ENCODE data around the gene KLHL1.
"Not testable (repeated sequence)": the region's sequence is repeated elsewhere in the genome, so short reads cannot be mapped to it uniquely, and the experiment has no call there.

KLHL1 gene, protein sequence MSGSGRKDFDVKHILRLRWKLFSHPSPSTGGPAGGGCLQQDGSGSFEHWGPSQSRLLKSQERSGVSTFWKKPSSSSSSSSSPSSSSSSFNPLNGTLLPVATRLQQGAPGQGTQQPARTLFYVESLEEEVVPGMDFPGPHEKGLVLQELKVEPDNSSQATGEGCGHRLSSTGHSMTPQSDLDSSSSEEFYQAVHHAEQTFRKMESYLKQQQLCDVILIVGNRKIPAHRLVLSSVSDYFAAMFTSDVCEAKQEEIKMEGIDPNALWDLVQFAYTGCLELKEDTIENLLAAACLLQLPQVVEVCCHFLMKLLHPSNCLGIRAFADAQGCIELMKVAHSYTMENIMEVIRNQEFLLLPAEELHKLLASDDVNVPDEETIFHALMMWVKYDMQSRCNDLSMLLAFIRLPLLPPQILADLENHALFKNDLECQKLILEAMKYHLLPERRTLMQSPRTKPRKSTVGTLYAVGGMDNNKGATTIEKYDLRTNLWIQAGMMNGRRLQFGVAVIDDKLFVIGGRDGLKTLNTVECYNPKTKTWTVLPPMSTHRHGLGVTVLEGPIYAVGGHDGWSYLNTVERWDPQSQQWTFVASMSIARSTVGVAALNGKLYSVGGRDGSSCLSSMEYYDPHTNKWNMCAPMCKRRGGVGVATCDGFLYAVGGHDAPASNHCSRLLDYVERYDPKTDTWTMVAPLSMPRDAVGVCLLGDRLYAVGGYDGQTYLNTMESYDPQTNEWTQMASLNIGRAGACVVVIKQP

DNA sequence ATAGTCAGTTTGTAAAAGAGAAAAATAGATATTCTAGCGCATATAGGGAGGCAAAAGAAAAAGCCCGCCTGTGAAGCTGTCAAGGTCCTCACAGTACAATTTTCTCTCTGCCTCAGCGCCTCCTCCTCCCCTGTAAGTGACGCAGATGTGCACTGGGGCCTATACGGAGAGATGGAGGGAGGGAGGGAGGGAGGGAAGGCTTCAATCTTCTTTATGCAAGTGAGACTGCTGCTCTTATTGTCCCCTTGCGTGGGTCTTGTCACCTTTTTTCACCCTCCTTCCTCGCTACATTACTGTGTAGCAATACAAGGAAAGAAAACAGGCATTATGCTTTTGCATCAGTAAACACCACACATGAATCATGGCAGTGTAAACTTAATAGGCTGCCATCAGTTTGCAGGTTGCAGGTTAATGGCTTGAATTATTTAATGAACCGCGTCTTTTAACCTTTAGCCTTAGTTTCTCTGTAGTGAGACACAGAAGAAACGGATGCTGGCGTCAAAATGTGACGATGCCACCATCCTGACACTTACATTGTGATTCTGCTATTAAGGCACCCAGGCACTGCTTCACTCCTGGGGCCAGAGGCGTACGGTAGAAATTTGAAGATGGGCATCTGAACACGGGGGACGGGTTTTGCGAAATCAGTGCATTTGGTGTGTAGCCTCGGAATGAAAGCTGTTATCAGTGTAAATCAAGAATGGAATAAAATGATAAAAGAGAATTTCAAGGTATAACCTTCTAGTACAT lies at the start of gene KLHL1:
TSS of gene KLHL1 (minus strand) at position 97 of the 750 bp plus-strand sequence. CDS start 753 bp downstream, outside the sequence.
- DNase-seq: no peak

DNA sequence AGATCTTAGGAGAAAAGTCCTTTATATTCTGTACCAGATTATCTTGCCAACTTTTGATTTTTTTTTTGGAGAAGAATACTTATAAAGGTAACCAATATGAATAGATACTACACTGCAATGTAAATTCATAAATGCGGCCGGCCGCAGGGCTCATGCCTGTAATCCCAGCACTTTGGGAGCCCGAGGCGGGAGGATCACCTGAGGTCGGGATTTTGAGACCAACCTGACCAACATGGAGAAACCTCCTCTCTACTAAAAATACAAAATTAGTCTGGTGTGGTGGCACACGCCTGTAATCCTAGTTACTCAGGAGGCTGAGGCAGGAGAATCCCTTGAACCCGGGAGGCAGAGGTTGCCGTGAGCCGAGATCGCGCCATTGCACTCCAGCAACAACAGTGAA lies 34.4 kb upstream of the KLHL1 start:
- not testable (repeated sequence) for DNase-seq

DNA sequence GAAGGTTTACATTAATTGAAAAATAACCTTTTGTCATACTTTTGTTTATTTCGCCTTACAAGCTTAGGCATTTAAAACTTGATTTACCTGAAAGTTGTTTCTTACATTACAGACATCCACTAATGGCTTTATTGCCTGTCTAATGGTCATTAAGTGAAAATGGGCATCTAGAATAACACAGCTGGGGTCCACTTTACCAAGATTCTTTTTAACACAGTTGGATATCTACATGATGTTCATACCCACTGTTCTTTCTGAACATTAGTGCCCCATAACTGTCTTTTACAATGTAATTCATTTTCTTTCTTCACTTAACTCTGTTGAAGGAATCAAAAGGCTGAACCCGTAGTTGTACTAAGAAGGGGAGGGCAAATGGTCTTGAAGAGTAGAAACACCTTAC lies 19.8 kb upstream of the KLHL1 start:
- DNase-seq: no peak

DNA sequence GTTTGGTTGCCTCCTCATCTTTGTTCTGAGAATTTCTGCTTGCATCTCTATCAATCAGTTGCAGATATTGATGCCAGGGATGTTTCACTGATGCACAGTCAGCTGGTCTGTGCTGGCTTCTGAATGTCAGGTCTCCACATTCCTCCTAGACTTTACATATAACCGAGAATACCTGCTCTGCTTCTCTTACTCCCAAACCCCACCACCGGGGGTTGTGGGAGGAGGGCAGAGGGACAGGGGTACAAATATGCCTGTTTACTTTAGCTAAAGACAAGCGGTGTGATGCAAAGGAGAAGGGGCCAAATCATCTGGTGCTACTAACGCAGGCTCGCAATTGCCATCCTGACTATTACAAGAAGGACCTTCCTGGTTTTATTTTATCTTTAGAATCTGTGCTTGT lies 17.4 kb upstream of the KLHL1 start:
- DNase-seq: no peak

DNA sequence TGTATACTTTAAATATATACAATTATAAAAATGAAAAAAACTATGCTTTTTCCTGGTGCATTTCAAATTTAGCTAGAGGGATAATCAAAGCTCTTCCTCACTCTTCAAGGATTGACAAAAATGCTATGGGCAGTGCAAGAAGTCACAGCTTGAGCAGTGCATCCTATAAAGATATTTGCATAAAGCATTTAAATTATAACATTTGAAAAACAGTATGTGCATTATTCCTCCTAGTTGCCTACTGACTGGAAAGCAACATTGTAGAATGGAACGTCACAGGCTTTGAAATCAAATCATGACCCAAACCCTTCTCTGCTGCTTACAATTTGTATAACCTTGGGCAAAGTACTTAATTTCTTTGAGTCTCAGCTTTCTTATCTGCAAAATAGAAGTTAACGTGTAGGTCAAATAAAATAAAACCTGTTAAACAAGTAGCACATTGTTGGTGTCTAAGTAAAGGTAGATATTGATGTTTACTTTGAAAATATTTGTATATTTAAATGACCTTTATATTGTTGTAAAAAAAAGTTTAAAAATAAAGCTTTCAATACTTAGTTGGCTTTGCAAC lies 9.2 kb upstream of the KLHL1 start:
- no peak for DNase-seq

DNA sequence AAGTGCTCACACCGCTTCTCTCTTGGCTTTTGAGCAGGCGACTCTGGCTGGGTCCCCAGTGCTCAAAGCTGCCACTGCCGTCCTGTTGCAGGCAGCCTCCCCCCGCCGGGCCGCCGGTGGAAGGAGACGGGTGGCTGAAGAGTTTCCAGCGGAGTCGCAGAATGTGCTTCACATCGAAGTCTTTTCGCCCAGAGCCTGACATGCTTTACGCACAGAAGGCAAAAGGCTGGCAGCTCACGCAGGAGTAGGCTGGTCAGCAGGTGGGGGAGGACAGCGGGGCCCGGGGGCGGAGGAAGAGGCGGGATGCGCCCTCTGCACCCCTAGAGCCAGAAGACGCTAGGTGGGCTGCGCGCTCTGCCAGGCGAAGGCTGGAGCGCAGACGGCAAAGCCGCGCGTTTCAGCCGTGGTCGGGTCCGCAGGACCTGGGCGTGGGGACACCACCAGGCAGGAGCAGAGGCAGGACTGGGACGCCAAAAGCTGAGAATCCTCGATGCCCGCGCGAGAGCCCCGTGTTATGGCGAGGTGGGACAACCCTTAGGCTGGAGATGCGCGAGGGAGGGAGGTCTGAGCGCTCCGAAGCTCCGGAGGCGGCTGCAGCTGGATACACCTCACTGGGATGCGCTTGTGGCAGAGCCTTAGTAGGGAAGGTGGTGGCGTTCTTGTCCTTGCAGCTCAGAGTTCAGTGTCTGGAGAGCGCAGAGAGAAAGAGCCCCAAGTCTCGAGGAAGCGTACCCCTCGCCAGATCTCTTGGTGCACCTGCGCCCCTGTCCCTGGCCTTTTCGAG lies 562 bp downstream of the KLHL1 start, which contains the start of gene ATXN8OS:
TSS of gene ATXN8OS (plus strand) at position 329 of the 784 bp plus-strand sequence.
- no peak for DNase-seq

DNA sequence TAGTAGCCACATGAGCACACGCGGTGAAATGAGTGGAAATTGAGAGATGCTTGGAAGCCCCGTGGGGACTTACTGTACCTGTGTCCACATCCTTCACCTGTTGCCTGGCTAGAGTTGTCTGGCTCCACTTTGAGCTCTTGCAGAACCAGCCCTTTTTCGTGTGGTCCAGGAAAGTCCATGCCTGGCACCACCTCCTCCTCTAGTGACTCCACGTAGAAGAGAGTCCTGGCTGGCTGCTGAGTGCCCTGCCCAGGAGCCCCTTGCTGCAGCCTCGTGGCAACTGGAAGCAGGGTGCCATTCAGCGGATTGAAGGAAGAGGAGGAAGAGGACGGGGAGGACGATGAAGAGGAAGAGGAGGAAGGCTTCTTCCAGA lies 1.1 kb downstream of the KLHL1 start:
- DNase-seq: no peak

DNA sequence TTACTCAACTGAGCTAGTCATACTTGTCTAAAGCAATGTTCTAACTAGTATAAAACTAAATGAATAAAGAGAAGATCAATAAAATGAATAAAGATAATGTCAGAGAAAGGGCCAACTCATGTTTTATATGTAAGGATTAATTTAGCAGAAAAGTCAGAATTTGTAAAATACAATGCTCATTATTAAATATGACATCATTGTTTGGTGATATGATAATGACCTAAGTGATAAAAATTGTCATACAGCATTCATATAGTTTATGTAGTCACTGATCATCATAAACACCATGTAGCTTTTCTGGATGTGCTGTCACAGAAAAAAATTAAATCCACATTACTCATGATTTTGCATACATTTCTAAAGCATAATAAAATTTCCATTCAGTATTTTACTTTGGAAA lies 3.8 kb downstream of the KLHL1 start:
- DNase-seq: no peak

DNA sequence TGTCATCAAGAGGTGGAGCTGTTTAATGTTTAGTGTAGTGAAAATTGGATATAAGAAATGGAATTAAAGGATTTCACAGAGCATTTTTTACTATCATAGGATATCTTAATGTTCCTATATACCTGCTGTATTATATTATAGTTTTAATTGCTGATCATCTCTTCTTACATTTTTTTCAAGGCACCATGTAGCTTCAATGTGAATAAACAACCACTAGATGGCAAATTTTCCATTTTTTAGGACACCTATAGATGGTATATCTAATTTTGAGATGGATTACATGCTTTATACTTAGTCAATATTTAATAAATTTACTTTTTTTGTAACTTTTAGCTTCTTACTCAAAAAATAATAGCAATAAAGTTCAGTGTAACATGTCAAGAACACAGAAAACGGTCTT lies 9.6 kb downstream of the KLHL1 start:
- no peak for DNase-seq

DNA sequence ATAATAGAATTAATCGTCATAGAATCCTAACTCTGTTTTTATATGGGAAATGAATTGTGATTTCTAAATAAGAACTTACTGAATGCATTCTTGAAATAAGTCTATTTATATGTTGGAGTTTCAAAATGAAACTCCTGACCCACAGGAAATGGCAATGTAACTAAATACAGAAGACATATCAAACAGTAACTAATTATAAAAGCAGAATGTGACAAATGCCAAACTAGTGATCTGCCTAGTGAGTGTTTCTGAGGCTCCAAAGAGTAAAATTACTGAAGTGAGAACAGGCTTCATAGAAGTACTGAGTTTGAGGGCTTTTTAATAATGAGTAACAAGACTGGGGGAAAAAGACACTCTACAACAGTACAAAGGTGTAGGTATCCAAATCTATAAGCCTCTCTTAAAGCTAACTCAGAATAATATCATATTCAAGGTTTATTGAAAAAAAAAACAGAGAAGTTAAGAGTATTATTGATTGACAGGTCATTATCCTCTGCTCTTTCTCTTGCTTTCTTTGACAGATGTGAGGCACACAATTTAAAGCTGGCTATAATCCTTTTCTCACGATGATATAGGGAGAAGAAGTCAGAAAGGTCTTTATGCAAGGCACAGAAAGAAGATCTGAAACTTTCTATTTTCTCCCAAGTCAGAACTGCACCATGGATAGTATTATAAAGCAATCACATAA lies 18.1 kb downstream of the KLHL1 start:
- DNase-seq: no peak

DNA sequence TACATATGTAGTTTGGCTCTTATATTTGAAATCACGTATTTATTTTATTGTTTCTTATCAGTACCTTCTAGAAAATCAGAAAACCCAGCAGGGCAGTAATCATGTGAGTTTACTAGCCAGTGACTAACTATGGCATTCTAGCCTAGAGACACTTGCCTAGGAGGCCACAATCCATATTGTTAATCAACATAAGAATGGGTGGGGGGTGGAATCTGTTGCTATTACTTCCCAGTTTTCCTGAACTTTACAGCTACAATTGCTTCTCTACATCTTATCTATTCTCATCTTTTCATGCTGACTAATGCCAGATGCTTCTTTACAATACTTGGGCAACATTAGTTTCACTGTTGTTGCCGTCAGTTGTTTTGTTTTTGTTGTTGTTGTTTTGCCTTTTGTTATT lies 19.3 kb downstream of the KLHL1 start:
- no peak for DNase-seq

DNA sequence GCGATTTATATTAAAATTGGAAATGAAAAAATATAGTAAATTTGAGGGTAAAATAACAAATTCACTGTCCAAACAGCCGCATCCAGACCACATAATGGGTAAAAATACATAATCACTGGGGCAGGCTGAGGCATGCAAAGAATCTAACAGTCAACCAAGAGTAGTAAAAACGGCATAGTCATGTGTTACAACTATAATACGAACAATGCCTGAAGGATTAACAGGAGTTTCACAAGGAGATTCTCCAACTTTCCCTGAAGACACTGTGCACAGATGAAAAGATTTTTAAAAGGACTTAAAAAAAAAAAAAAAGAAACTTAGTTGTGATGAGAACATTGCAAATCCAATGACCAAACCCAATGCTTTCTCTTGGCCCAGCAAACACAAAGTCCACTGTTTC lies 21.0 kb downstream of the KLHL1 start:
- DNase-seq: no peak

DNA sequence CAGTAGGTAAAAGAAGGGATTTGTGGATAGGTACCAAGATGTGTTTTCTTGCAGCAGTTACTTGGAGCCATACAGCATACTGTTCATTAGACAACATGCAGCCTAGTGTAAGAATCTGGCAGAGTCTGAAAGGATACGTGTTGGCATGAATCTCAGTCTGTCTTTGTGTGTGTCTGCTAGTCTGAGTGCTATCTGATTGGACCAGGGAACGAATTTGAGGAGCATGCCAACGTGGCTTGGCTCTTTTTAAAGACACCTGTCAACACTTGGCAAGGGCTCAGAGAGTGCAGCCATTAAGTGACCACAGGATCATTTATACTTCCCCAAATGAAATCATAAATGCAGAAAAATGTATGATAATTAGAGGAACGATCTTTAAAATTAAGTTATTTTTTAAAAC lies 28.2 kb downstream of the KLHL1 start:
- DNase-seq: no peak

DNA sequence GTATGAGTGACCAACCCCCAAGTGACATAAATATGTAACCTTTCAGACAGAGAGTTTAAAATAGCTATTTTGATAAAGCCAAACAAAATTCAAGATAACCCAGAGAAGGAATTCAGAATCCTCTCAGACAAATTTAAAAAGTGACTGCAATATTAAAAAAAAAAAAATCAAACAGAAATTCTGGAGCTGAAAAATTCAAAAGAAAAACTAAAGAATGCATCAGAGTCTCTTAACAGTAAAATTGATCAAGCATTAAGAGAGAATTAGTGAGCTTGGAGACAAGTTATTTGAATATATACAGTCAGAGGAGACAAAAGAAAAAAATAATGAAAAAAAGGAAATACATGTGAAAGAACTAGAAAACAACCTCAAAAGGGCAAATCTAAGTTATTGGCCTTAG lies 53.7 kb downstream of the KLHL1 start:
- DNase-seq: no peak

DNA sequence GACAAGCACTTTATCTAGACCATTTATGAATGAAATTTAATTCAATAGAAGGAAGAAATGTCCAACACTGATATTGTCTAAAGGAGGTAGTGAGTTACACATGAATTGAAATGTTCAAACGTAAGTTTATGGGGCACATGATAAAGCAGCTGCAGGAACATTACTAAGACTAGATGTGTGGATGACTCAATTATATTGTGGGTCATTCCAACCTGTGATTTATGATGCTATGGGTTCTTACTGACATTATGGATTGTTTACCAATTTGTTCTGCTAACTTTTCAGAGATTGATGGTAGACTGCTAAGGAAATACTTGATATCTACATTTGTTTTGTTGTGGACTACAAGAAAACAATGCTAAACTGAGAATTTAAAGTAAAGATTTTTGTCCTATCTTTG lies 56.7 kb downstream of the KLHL1 start:
- DNase-seq: no peak

DNA sequence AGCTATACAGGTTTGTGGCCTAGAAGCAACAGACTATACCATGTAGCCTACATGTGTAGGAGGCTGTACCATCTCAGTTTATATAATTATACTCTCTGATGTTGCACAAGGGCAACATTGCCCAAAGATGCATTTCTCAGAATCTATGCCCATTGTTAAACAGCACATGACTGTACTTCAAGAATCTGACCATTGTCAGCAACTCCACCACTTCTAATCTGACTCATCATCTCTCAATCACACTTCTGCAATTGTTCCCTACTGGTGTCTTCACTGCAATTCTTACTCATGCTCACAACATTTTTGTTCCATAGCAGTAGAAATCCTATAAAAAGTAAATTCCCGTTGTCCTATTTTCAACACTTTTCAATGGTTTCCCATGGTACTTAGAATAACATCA lies 64.6 kb downstream of the KLHL1 start:
- DNase-seq: no peak

DNA sequence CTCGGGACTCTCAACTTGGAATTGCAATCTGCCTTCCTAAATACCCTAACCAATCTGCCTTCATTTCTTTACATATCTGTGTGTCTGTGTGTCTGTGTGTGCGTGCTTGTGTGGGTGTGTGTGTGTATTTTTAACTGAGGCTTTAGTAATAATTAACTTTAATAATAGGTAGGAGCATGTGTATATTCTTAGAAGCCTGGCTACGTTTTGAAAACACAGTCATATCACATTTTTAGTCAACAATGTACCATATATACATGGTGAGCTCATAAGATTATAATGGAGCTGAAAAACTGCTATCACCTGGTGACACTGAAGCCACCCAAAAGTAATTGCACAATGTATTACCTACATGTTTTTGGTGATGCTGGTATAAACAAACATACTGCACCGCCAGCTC lies 66.1 kb downstream of the KLHL1 start:
- DNase-seq: no peak

DNA sequence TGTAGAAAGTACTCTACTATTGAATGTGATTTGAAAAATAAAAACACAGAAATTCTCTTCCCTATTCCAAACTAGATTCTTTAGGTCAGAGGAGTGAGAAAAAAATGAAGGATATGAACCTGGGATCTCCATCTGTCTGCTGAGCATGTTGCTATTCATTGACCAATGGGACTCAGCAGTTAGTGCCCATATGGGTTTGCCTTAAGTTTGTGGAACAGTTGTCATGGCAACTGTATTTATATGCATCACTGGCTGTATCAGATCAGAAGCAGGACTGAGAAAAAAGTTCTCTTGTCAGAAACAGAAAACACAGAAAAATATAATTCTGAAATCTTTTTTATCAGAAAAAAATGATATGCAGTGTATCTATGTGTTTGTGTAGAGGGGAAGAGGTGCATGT lies 74.0 kb downstream of the KLHL1 start:
- no peak for DNase-seq

DNA sequence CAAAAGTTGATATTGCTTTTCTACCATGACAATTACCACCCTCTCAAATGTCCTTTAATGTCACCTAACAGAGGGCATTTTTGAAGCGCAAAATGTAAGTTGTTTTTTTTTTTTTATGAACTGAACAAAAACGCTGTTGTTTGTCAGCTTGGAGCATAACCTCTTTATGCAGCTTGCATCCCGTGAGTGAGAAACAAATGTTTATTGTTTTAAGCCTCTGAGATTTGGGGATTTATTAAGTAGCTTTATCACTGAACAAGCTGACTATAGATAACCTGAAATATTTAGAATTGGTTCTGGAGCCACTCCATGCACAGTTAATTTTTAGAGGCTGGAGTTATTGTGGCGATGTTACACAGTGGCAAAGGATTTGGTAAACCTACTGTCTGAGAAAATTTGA lies 80.7 kb downstream of the KLHL1 start:
- DNase-seq: no peak

DNA sequence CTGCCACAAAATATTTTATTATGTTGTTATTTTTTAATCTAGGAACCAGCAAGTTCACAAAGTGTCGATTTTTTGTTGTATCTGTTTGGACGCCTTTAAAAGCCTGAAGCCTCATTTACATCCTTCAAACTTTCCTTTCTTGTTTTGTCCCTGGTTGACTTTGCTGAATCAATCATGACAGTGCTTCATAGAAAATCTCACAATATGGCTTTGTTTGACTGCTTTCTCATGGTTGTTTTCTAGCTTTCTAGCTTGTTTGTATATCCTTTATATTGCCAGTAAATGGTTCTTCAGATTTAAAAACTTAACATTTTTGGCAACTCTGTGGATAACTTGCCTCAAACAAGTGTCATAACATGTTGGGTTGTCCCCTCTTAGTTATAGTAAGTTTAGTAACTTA lies 84.7 kb downstream of the KLHL1 start:
- DNase-seq: no peak

DNA sequence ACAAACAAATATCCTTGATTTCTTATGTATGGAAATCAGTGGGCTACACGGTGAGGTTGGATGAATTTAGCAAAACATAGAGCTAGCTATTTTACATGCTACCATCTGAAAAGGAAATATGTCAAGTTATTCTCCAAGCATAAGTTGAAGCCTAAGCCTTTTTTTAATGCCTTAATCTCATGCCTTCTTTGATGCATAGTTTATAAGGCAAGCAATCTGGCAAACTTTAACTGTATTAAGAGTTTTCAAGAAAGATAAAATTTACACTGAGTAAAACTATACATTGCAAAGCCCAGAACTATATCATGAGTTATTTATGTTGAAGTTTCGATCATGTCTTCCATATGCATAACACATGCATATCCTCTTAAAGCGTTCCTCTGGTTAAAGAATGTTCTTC lies 85.6 kb downstream of the KLHL1 start:
- no peak for DNase-seq

DNA sequence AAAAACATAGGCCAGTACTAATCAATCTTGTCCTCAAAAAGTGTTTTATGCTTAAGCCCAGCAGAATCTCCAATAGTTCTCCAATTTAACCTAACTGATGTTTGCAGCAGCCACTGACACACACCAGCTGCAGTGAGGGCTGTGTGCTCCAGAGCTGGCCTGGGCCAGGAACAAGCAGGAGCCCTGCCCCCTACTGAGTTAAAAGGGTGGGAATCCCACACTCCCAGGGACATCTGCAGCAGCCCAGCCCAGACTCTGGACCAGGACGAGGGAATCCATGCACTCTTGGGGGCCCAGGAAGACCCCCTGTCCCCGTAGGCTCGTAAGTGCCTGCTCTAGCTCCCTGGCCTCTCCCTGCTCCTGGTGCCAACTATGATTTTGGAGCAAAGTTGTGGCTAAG lies 92.1 kb downstream of the KLHL1 start:
- no peak for DNase-seq

All from activated CD8-positive, alpha-beta memory T cell treated with anti-CD3 and anti-CD28 coated beads, Interleukin-2, amount 50 U/mL, for 4 hours (primary cell).